BJ (cell line): Measurements from ENCODE around the gene ZFAND3. TPM values are rescaled to one million over a fixed set of nuclear protein-coding genes. Genes with fewer than 3 reads are reported as not detected.

ENCODE experiments used
- CTCF ChIA-PET: fragments of 350-600 bp; formaldehyde crosslinking; extraction: SDS; loops from one replicate; lab custom pipeline; 2021; ENCODE audit warnings: antibody characterized with exemption, inconsistent platforms; lab: Yijun Ruan, JAX
- POLR2A ChIA-PET: fragments of 300-600 bp; sonication (Branson Sonifier 250); formaldehyde crosslinking; extraction: SDS; loops from one replicate; lab custom pipeline; 2021; ENCODE audit warnings: antibody characterized with exemption; lab: Charles Lee
- DNase-seq: peaks from one replicate; pipeline ENCODE4 v3.0.0-alpha.2; 2011; ENCODE audit warnings: low read depth
- H3K27me3 ChIP-seq: 2 replicates; pipeline ENCODE4 v1.6.0; 2011; ENCODE audit warnings: low read length; ENCODE audit not compliant: control insufficient read depth, insufficient read depth
- H3K36me3 ChIP-seq: 2 replicates; pipeline ENCODE4 v1.5.1; 2011; ENCODE audit warnings: low read length; ENCODE audit not compliant: control insufficient read depth, insufficient read depth
- H3K4me3 ChIP-seq: 2 replicates; pipeline ENCODE4 v1.5.1; 2011; ENCODE audit warnings: low read depth, mild to moderate bottlenecking, control low read depth, low read length
- CTCF ChIP-seq: IDR thresholded peaks from 2 replicates; pipeline ENCODE4 v1.5.1; 2011; ENCODE audit warnings: low read depth, mild to moderate bottlenecking, control low read depth, inconsistent platforms, low read length, moderate library complexity; ENCODE audit not compliant: insufficient read depth
- polyA plus RNA-seq: library from polyadenylated mRNA; depleted of rRNA; stranded (reverse); fragments of >200 nt; gene quantifications from 2 replicates; pipeline ENCODE4 v1.2.3, GENCODE V29; 2011

The ZFAND3 gene
- polyA plus RNA-seq, 1 experiment = 15.5 TPM

GRCh38 chr6:37967651-37968050 is 148.1 kb downstream of the ZFAND3 start:
- TF ChIP-seq CTCF = no peak
- no peak for DNase-seq
- Histone ChIP-seq H3K36me3 (no peaks in the 10 kb centered on the region), H3K4me3 (no peak overlapping the region), H3K27me3 (no peaks in the 10 kb centered on the region)
- ChIA-PET CTCF (no interaction called here), POLR2A (no interaction called here)

GRCh38 chr6:37971266-37971665 is 151.7 kb downstream of the ZFAND3 start:
- TF ChIP-seq CTCF = no peak
- no peaks in the 10 kb centered on the region for H3K36me3 ChIP-seq
- no peaks in the 10 kb centered on the region for H3K27me3 ChIP-seq
- no peak overlapping the region for H3K4me3 ChIP-seq
- POLR2A ChIA-PET = no interaction called here
- CTCF ChIA-PET = interaction anchor here (0.7 kb wide), 1 partner anchor 1899 kb away, joined by 4 read pairs; no protein-coding TSS in a partner anchor
- DNase-seq = no peak

- H3K27me3 ChIP-seq = no peaks in the 10 kb centered on the region
- CTCF ChIA-PET = interaction anchor here (0.7 kb wide), 2 partner anchors 12 to 1898 kb away, joined by 3 to 4 read pairs; no protein-coding TSS in a partner anchor
- H3K4me3 ChIP-seq = no peak overlapping the region
- POLR2A ChIA-PET = interaction anchor here (0.7 kb wide), 1 partner anchor 34 kb away, joined by 12 read pairs; no protein-coding TSS in a partner anchor
- DNase-seq = no peak
- H3K36me3 ChIP-seq = no peaks in the 10 kb centered on the region
- no peak for TF ChIP-seq CTCF
These were observed 152.3 kb downstream of the ZFAND3 start for GRCh38 chr6:37971711-37972390.

- no peak for TF ChIP-seq CTCF
- no peaks in the 10 kb centered on the region for H3K27me3 ChIP-seq
- no peak overlapping the region for H3K4me3 ChIP-seq
- ChIA-PET POLR2A (no interaction called here), CTCF (interaction anchor here (0.5 kb wide), 1 partner anchor 201 kb away, joined by 3 read pairs; no protein-coding TSS in a partner anchor)
- DNase-seq = no peak
- H3K36me3 ChIP-seq = no peaks in the 10 kb centered on the region
These were observed 153.6 kb downstream of the ZFAND3 start for GRCh38 chr6:37972994-37973757.

- ChIA-PET POLR2A (interaction anchor here (0.6 kb wide), 1 partner anchor 732 kb away, joined by 4 read pairs; no protein-coding TSS in a partner anchor), CTCF (no interaction called here)
- no peak for DNase-seq
- Histone ChIP-seq H3K4me3 (no peak overlapping the region), H3K36me3 (no peaks in the 10 kb centered on the region), H3K27me3 (no peaks in the 10 kb centered on the region)
- TF ChIP-seq CTCF = no peak
These were observed 154.9 kb downstream of the ZFAND3 start for GRCh38 chr6:37974381-37974780.
